Activated naive CD8-positive, alpha-beta T cell (primary cell): ENCODE data around the gene PRELP.
"Not testable (repeated sequence)": the region's sequence is repeated elsewhere in the genome, so short reads cannot be mapped to it uniquely, and the experiment has no call there.

Source experiments
- H3K27ac Mint-ChIP-seq: one replicate; pipeline ENCODE4 v1.8.0; 2021; ENCODE audit warnings: mixed read lengths
- H3K27me3 Mint-ChIP-seq: one replicate; pipeline ENCODE4 v1.8.0; 2021; ENCODE audit warnings: mixed read lengths
- H3K36me3 Mint-ChIP-seq: one replicate; pipeline ENCODE4 v1.8.0; 2021; ENCODE audit warnings: mixed read lengths
- H3K4me1 Mint-ChIP-seq: one replicate; pipeline ENCODE4 v1.8.0; 2021; ENCODE audit warnings: low read depth, mixed read lengths
- H3K4me3 Mint-ChIP-seq: one replicate; pipeline ENCODE4 v1.8.0; 2021; ENCODE audit warnings: mild to moderate bottlenecking, mixed read lengths
- H3K9me3 Mint-ChIP-seq: one replicate; pipeline ENCODE4 v1.8.0; 2021; ENCODE audit warnings: low read depth, mixed read lengths

The PRELP gene

DNA sequence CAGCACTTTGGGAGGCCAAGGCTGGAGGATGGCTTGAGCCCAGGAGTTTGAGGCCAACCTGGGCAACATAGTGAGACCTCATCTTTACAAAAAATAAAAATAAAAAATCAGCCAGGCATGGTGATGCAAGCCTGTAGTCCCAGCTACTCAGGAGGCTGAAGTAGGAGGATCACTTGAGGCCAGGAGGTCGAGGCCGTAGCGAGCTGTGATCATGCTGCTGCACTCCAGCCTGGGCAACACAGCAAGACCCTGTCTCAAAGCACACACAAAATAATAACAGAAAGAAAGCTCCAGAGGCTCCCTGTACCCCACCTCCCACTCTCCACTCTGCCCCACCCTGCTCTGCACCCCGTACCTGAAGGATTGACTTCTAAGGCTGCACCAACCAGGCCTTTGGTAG, 42.5 kb downstream of the PRELP start:
- not testable (repeated sequence) for H3K9me3 Mint-ChIP-seq, H3K27me3 Mint-ChIP-seq, H3K4me3 Mint-ChIP-seq, H3K36me3 Mint-ChIP-seq, H3K27ac Mint-ChIP-seq
- H3K4me1 Mint-ChIP-seq, result peaks cover 15% of the 10 kb centered on the region

DNA sequence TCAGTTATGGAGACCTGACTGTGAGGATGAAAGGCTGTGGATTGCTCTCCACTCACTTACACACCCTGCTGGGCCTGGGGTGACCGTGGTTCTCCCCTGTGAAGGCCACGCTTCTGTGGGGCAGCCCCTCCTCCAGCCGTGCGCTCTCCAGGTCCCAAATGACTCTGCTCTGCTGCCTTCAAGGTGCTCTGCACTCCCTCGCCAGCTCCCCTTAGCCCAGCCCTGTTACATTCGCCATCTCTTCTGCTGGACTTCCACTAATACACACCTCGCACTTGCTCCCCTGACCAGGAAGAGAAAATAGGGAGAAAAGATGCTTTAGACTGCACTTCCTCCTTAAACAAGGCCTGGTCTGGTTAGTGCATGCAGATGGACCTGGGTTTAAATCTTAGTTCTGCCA, 42.9 kb downstream of the PRELP start:
- Mint-ChIP-seq H3K4me1 (peaks cover 11% of the 10 kb centered on the region), H3K27ac (no peak overlapping the region), H3K4me3 (no peak overlapping the region), H3K36me3 (no peaks in the 10 kb centered on the region), H3K27me3 (no peaks in the 10 kb centered on the region), H3K9me3 (no peaks in the 10 kb centered on the region)

DNA sequence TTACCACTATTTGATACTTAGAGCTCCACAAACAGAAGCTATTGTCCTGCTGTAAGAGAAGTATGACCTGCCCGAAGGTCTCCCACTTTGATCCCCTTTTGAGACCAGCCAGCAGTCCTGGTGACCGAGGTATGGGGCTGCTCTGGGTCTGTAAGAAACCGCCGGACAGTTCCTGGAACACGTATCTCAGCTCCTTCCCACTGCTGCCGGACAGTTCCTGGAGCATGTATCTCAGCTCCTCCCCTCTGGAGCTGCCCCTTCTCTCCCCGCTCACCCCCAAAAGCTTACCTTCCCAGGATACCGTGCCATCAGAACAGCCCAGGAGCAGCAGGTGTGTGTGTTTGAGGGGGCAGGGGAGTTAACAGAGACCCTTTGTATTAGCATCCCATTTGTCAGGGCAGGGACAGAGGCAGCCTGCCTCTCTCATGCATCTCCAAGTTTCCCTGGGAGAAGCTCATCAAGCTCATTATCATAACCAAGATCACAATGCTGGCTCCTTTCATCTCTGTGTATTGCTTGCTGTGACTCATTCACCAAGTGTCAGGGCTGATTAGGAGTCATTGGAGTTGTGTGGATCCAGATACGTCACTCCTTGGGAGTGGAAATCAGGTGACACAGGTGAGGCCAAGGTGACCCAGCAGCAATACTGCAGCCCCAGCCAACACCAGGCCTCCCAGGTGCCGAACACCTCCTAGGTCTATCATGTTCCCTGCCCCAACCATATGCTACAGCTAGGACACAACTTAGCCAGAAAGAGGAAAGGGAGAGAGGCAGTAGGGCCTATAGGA, 43.6 kb downstream of the PRELP start:
- H3K27me3 Mint-ChIP-seq, result no peaks in the 10 kb centered on the region
- no peaks in the 10 kb centered on the region for H3K9me3 Mint-ChIP-seq
- H3K4me3 Mint-ChIP-seq, result no peak overlapping the region
- H3K4me1 Mint-ChIP-seq, result peaks cover 4% of the 10 kb centered on the region
- no peak overlapping the region for H3K27ac Mint-ChIP-seq
- H3K36me3 Mint-ChIP-seq, result no peaks in the 10 kb centered on the region

DNA sequence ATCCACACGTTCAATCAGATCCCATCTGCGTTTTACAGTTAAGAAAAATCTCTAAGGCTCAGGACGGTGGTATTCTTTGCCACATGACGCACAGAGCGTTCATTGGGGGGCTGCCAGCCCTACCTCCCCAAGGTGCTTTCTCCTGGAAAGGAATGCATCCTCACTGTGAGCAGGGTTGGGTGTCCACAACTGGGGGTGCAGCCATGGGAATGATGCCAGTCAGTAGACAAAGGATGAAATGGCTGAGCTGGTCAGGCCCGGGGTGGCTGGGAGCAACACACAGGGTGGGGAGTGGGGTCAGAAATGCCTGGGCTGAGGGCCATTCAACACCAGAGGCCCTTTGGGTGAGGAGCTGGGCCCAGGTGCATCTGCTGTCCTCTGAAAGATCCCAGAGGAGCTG, 44.3 kb downstream of the PRELP start:
- H3K9me3 Mint-ChIP-seq, result no peaks in the 10 kb centered on the region
- no peaks in the 10 kb centered on the region for H3K4me1 Mint-ChIP-seq
- no peaks in the 10 kb centered on the region for H3K27me3 Mint-ChIP-seq
- H3K4me3 Mint-ChIP-seq, result no peak overlapping the region
- no peaks in the 10 kb centered on the region for H3K36me3 Mint-ChIP-seq
- H3K27ac Mint-ChIP-seq, result no peak overlapping the region

DNA sequence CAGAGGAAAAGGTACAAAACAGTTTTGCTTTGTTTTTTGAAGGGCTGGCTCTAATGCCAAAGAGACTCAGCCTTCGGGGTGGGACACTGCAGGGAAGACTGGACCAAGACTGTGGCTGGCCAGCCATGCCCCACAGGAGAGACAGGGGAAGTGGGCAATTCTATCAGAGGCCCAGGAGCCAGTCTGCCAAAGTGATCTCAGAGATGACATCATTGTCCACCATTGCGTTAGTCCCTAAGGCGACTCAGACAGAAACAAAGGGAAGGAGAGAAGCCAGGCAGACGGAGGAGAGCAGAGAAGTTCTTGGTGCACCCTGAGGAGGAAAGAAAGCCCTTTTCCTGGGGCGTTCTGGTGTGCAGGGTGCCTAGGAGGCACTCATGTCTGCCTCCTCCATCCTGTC, 44.7 kb downstream of the PRELP start:
- no peak overlapping the region for H3K27ac Mint-ChIP-seq
- H3K36me3 Mint-ChIP-seq, result no peaks in the 10 kb centered on the region
- no peaks in the 10 kb centered on the region for H3K27me3 Mint-ChIP-seq
- no peaks in the 10 kb centered on the region for H3K4me1 Mint-ChIP-seq
- no peaks in the 10 kb centered on the region for H3K9me3 Mint-ChIP-seq
- H3K4me3 Mint-ChIP-seq, result no peak overlapping the region

DNA sequence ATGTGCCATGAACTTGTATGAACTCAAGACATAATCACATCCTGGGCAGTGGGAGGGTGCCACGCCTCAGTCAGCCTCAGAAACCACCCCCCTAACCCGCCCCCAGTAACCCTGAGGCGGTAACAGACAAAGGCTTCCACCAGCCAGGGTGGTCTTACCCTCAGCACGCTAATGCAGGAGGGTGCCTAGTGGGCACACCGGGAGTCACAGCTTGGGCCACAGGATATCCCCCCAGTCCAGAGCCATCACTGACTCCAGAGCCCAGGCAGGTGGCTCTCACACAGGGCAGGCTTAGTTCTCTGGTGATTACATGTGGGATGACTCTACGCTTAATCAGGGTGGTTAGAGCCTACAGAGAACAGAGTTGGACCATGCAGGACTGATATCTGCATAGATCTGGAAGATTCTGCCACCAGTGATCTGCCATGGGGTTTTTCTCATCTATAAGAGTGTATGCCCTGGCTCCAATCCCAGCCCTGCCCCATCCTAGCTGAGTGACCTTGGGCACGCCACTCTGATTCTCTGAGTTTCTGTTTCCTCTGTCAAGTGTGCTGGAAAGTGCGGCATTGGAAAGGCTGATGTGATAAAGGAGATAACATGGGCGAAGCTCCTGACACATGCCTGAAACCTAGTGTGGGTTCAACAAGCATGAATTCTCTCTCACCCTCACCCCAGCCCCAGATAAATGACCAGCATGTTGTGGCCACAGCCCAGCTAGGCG, 45.6 kb downstream of the PRELP start:
- Mint-ChIP-seq H3K27me3 (no peaks in the 10 kb centered on the region), H3K36me3 (no peaks in the 10 kb centered on the region), H3K9me3 (no peaks in the 10 kb centered on the region), H3K27ac (no peak overlapping the region), H3K4me3 (no peak overlapping the region), H3K4me1 (no peaks in the 10 kb centered on the region)

DNA sequence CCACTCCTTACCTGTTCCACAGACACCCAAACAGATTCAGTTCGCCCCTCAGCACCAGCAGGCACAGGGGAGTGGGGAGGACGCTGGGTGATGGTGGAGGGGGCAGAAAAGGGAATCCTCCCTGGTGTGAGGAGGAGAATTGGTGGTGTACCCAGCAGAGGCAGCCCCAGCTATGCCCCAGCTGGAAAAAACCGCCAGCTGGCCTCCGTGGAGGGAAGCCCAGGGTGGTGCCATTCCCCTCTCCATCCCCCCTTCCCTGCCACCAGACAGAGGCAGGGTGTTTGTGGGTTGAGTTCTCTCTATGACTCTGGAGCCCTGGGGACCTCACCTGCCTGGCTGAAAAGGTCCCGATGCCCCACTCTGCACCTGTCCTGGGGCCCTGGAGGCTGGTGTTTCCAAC, 46.2 kb downstream of the PRELP start:
- no peaks in the 10 kb centered on the region for H3K27me3 Mint-ChIP-seq
- H3K4me1 Mint-ChIP-seq, result no peaks in the 10 kb centered on the region
- no peaks in the 10 kb centered on the region for H3K9me3 Mint-ChIP-seq

DNA sequence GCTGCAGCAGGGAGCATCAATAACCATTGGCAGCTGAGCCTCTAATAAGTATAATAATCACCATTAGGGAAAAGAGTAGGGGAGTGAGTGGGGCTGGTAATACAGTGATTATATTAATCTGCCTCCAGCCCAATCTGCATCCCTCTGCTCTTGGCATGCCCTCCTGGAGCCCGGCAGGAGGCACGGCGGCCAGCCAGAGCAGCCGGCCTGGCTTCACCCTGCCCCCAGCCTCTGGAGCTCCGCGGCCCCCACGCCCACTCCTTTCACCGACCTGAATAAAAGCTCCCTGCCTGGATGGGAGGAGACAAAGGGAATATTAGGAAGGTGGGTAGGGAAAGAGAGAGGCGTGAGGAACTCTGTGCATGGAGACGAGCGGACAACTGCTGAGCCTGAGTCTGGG, 46.6 kb downstream of the PRELP start:
- Mint-ChIP-seq H3K27ac (no peak overlapping the region), H3K4me3 (no peak overlapping the region), H3K4me1 (no peaks in the 10 kb centered on the region), H3K36me3 (no peaks in the 10 kb centered on the region), H3K9me3 (no peaks in the 10 kb centered on the region), H3K27me3 (no peaks in the 10 kb centered on the region)

More for the DNA sequence above, 46.2 kb downstream of the PRELP start:
- H3K27ac Mint-ChIP-seq, result no peak overlapping the region
- no peak overlapping the region for H3K4me3 Mint-ChIP-seq
- H3K36me3 Mint-ChIP-seq, result no peaks in the 10 kb centered on the region

DNA sequence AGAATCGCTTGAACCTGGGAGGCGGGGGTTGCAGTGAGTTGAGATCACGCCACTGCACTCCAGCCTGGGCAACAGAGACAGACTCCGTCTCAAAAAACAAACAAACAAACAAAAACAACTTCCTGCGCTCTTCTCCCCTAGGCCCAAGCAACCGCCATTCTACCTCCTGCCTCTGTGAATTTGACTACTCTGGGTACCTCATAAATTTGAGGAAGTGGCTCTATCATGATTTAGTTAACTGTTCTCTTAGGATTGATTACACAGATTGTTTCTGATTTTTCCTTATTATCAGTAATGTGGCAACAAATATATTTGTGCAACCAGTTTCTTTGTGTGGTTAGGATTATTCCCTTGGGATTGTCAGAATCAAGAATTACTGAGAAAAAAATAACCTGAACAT, 48.1 kb downstream of the PRELP start:
- Mint-ChIP-seq H3K27ac (no peak overlapping the region), H3K4me3 (no peak overlapping the region), H3K36me3 (no peaks in the 10 kb centered on the region), H3K9me3 (no peaks in the 10 kb centered on the region), H3K27me3 (no peaks in the 10 kb centered on the region), H3K4me1 (no peaks in the 10 kb centered on the region)

DNA sequence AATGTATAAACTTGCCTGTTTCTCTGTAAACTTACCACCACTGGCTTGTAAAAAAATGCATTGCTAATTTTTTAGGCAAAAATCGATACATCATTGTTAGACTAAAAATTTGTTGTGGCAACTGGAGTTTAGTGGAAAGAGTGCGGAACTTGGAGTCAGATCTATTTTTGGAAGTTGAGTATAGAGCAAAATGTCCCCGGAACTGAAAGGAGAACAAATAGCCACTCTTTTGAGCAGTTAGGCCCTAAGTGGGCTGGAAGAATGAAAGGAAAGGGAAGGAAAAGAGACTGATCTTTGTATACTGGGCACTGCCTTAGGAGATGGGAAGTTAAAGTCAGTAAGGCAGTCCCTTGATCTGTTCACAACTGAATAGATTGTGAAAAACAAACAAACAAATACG, 48.5 kb downstream of the PRELP start:
- H3K4me1 Mint-ChIP-seq, result no peaks in the 10 kb centered on the region
- H3K4me3 Mint-ChIP-seq, result no peak overlapping the region
- no peak overlapping the region for H3K27ac Mint-ChIP-seq
- H3K27me3 Mint-ChIP-seq, result no peaks in the 10 kb centered on the region
- H3K9me3 Mint-ChIP-seq, result no peaks in the 10 kb centered on the region
- no peaks in the 10 kb centered on the region for H3K36me3 Mint-ChIP-seq

DNA sequence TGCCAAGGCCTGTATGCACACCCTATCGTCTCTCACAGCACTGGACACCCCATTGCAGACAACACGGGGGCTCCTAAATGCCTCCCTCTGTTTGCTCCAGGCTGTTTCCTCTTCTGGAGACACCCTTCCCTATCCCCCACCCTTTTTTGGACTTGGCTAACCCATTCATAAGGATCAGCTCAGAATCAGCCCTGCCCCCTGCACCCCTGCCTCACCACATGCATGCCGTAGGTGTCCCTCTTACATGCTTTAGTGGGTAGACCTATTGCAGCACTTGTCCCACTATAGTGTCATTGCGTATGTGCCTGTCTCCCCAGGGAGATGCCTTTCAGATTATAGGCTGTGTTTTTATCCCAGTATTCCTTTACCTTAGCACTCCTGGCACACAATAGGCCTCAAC, 49.2 kb downstream of the PRELP start:
- no peaks in the 10 kb centered on the region for H3K27me3 Mint-ChIP-seq
- no peak overlapping the region for H3K4me3 Mint-ChIP-seq
- no peaks in the 10 kb centered on the region for H3K9me3 Mint-ChIP-seq
- H3K4me1 Mint-ChIP-seq, result peaks cover 2% of the 10 kb centered on the region
- no peaks in the 10 kb centered on the region for H3K36me3 Mint-ChIP-seq
- H3K27ac Mint-ChIP-seq, result no peak overlapping the region

DNA sequence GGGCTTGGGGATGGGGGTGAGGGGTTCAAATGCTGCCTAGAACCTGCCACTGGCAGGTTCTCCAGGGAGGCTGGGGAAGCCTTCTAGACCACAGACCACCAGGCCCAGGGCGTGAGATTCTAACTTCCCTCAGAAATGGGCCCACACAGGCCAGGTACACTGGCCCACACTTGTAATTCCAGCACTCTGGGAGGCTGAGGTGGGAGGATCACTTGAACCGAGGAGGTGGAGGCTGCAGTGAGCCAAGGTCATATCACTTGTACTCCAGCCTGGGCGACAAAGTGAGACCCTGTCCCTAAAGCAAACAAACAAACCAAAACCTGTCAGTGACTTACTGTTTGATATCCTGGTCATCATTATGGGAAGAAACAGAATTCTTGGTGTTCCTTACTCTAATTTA, 50.1 kb downstream of the PRELP start:
- no peaks in the 10 kb centered on the region for H3K27me3 Mint-ChIP-seq
- peaks cover 2% of the 10 kb centered on the region for H3K4me1 Mint-ChIP-seq
- H3K4me3 Mint-ChIP-seq, result no peak overlapping the region
- H3K9me3 Mint-ChIP-seq, result no peaks in the 10 kb centered on the region
- H3K27ac Mint-ChIP-seq, result no peak overlapping the region
- no peaks in the 10 kb centered on the region for H3K36me3 Mint-ChIP-seq

DNA sequence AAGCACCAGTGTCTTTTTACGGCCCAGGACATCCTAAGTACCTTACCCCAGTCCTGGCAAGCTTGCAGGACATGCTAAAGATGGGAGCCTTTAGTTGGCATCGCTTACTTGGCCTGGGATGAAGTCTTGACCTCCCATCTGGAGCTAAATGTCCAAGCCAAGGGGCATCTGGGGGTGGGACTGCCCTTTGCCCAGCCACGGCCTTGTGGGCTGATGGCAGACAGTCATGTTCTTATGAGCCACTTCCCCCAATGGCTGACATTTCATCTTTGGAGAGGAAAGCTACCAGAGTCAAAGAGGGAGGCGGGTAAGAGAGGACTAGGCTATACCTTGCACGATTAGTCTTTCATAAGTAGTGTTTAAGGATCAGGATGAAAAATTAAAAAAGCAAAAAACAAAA, 50.5 kb downstream of the PRELP start:
- Mint-ChIP-seq H3K9me3 (no peaks in the 10 kb centered on the region), H3K36me3 (no peaks in the 10 kb centered on the region), H3K4me3 (no peak overlapping the region), H3K4me1 (peaks cover 2% of the 10 kb centered on the region), H3K27ac (no peak overlapping the region), H3K27me3 (no peaks in the 10 kb centered on the region)

DNA sequence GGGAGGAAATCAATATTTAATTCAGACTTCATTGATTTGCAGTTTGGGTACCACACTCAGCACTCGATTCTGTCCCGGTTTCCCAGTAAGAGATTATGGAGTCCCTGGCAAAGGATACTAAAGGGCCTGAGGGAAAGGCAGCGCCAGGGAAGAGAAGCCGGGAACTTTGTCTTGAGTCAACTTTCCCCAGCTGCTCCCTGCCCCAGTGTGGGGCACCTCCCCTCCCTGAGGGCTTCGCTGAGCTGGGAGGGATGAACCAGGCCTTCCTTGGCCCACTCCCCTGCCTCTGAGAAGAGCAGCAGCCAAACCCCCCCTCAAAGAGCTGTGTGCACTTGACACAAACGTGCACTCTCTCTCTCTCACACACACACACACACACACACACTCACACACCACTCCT, 51.0 kb downstream of the PRELP start:
- Mint-ChIP-seq H3K4me3 (no peak overlapping the region), H3K27me3 (no peaks in the 10 kb centered on the region), H3K36me3 (no peaks in the 10 kb centered on the region), H3K4me1 (peaks cover 2% of the 10 kb centered on the region), H3K9me3 (no peaks in the 10 kb centered on the region), H3K27ac (no peak overlapping the region)

DNA sequence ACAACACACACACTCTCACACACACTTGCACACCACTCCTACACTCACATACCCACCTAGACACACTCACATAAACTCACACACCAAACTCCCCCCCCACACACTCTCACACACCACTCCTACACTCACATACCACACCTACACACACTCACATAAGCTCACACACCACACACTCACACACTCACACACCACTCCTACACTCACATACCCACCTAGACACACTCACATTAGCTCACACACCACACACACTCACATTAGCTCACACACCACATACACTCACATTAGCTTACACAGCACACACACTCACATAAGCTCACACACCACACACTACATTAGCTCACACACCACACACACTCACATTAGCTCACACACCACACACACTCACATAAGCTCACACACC, 51.4 kb downstream of the PRELP start:
- no peaks in the 10 kb centered on the region for H3K9me3 Mint-ChIP-seq
- no peaks in the 10 kb centered on the region for H3K36me3 Mint-ChIP-seq
- H3K4me3 Mint-ChIP-seq, result no peak overlapping the region
- peaks cover 2% of the 10 kb centered on the region for H3K4me1 Mint-ChIP-seq
- no peaks in the 10 kb centered on the region for H3K27me3 Mint-ChIP-seq
- H3K27ac Mint-ChIP-seq, result no peak overlapping the region

DNA sequence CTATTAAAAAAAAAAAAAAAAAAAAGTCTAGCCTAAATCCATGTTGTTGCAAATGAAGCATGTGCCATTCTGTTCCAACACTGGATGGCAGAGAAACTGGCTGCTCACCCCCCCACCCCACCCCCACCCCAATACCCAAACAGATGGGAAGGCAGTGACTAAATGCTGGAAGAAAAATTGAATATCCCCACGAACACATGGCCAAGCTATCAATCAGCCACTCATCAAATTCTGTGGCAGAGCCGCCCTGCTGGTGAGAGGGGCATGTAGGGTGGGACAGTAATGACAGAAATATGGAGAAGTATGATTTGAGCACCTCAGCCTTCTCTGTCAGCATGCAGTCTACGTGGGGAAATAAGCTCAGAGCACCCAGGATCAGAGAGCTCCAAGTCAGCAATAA, 52.5 kb downstream of the PRELP start:
- Mint-ChIP-seq H3K36me3 (no peaks in the 10 kb centered on the region), H3K27ac (no peak overlapping the region), H3K4me3 (no peak overlapping the region), H3K4me1 (peaks cover 2% of the 10 kb centered on the region), H3K27me3 (no peaks in the 10 kb centered on the region), H3K9me3 (no peaks in the 10 kb centered on the region)
